ENCODE data around the gene WTIP. TPM values are rescaled to one million over a fixed set of nuclear protein-coding genes. Genes with fewer than 3 reads are reported as not detected.

WTIP gene
- total RNA-seq, 1 experiment from 2014 or later, result 8.4 TPM

DNA sequence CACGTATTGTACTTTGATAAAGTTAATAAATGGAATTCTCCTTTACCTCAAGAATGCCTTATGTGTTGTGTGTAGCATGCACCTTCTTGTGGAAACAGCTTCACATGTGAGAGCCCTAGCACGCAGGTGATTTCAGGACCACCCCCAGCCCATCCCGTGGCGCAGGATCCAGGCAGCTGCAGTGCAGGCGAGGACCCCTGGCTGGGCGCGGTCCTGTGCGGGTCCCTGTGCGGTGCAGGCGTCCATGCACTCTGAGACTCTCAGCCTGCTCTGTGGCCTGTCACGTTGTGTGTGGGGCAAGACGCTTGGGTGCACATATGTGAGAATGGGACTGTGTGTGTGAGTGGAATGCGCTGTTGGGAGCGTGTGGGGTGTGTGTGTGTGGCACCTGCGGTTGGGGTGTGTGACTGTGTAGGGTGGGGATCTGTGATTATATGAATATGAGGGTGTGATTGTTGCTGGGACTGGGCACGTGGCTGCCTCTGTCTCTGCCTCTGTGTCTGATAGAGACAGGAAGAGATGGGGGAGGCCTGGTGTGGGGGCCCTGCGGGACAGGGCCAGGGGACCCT lies 30.8 kb downstream of the WTIP start:
- no peak overlapping the region for H3K9ac ChIP-seq (ENCODE audit: low read length)
- ATAC-seq (no peak), DNase-seq (ENCODE audit: low read depth, low spot score) (no peak)
- RAD21 ChIA-PET (ENCODE audit: low non-redundant PET in 1 of 2, low total read pairs in 2 of 2, uncharacterized antibody in 2 of 2, unreplicated experiment in 2 of 2), result no interaction called here
- no peaks in the 10 kb centered on the region for H3K4me1 ChIP-seq (ENCODE audit: control insufficient read depth in 1 of 2, insufficient read depth in 2 of 2, low read length in 2 of 2)
- TF ChIP-seq SRF (IDR thresholded peaks at IDR 0.05; ENCODE audit: low read depth) (no peak), FOSL1 (IDR thresholded peaks at IDR 0.05; ENCODE audit: low read depth) (no peak), CBX3 (IDR thresholded peaks at IDR 0.05; ENCODE audit: low read depth) (no peak), ZNF274 (IDR thresholded peaks at IDR 0.05; ENCODE audit: low read depth, low read length) (no peak), JUND (IDR thresholded peaks at IDR 0.05) (no peak), POLR2AphosphoS5 (IDR thresholded peaks at IDR 0.05; ENCODE audit: low read depth, low read length) (no peak), ELF1 (IDR thresholded peaks at IDR 0.05; ENCODE audit: borderline replicate concordance, low read depth) (no peak)
- TF ChIP-seq, protein P1, sequence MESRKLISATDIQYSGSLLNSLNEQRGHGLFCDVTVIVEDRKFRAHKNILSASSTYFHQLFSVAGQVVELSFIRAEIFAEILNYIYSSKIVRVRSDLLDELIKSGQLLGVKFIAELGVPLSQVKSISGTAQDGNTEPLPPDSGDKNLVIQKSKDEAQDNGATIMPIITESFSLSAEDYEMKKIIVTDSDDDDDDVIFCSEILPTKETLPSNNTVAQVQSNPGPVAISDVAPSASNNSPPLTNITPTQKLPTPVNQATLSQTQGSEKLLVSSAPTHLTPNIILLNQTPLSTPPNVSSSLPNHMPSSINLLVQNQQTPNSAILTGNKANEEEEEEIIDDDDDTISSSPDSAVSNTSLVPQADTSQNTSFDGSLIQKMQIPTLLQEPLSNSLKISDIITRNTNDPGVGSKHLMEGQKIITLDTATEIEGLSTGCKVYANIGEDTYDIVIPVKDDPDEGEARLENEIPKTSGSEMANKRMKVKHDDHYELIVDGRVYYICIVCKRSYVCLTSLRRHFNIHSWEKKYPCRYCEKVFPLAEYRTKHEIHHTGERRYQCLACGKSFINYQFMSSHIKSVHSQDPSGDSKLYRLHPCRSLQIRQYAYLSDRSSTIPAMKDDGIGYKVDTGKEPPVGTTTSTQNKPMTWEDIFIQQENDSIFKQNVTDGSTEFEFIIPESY (IDR thresholded peaks at IDR 0.05; ENCODE audit: extremely low read depth, insufficient replicate concordance, low read length), result no peak
- H3K4me2 ChIP-seq (ENCODE audit: low read length), result no peak overlapping the region
- peaks cover 4% of the 10 kb centered on the region; the same call in 1 of the 2 replicates for H3K27me3 ChIP-seq (ENCODE audit: insufficient read depth, low read length)
- POLR2A ChIA-PET, result no interaction called here
- intact Hi-C loops (cut with micrococcal nuclease), result no loop called here
- no peaks in the 10 kb centered on the region for H3K36me3 ChIP-seq (ENCODE audit: control insufficient read depth in 1 of 2, insufficient read depth in 2 of 2, low read length in 2 of 2)
- H4K20me1 ChIP-seq (ENCODE audit: insufficient read depth), result no peaks in the 10 kb centered on the region
- CTCF ChIA-PET, result no interaction called here
- H3K4me3 ChIP-seq (replicated peaks in 1 of 2; ENCODE audit: low read depth in 1 of 2, low read length in 2 of 2), result no peak overlapping the region
- H3K9me3 ChIP-seq (ENCODE audit: control insufficient read depth in 1 of 2, insufficient read depth in 1 of 2, low read depth in 1 of 2, low read length in 2 of 2), result peaks cover 0 to 6% of the 10 kb centered on the region in 2 experiments; a peak in 1 of 4 replicates
- no peaks in the 10 kb centered on the region for H3K79me2 ChIP-seq (ENCODE audit: insufficient read depth, low read length)
- H3K27ac ChIP-seq (ENCODE audit: low read depth, low read length), result no peak overlapping the region
- no peak overlapping the region for H2AFZ ChIP-seq (ENCODE audit: low read depth, low read length, poor library complexity, severe bottlenecking)
- H3K9me2 ChIP-seq (ENCODE audit: insufficient read depth), result no peaks in the 10 kb centered on the region
- no TSS peak for BruUV-seq (replicated peaks)

DNA sequence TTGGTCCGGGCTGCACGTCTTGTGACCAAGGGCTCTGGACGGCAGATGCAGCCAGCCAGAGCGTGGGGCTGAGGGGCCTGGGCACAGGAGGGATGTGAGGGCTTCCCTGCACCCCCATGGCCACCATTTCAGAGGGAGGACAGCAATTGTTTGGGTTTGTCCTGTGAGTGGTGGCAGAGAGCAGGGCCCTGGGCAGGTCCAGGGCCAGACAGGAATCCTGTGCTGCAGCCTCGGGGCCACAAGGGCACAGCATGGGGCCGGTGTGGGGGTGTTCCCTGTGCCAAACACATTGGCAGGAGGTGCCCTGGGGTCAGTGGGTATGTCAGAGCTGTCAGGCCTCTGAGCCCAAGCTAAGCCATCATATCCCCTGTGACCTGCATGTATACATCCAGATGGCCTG lies 32.2 kb downstream of the WTIP start:
- Histone ChIP-seq H2AFZ (ENCODE audit: low read depth, low read length, poor library complexity, severe bottlenecking) (no peak overlapping the region), H3K4me1 (ENCODE audit: control insufficient read depth in 1 of 2, insufficient read depth in 2 of 2, low read length in 2 of 2) (no peaks in the 10 kb centered on the region), H3K27me3 (ENCODE audit: insufficient read depth, low read length) (peaks cover 4% of the 10 kb centered on the region; the same call in 1 of the 2 replicates), H3K9me2 (ENCODE audit: insufficient read depth) (no peaks in the 10 kb centered on the region), H3K27ac (ENCODE audit: low read depth, low read length) (no peak overlapping the region), H3K36me3 (ENCODE audit: control insufficient read depth in 1 of 2, insufficient read depth in 2 of 2, low read length in 2 of 2) (no peaks in the 10 kb centered on the region), H4K20me1 (ENCODE audit: insufficient read depth) (no peaks in the 10 kb centered on the region), H3K9ac (ENCODE audit: low read length) (no peak overlapping the region), H3K4me2 (ENCODE audit: low read length) (no peak overlapping the region), H3K9me3 (ENCODE audit: control insufficient read depth in 1 of 2, insufficient read depth in 1 of 2, low read depth in 1 of 2, low read length in 2 of 2) (peaks cover 0 to 6% of the 10 kb centered on the region in 2 experiments; a peak in 1 of 4 replicates), H3K79me2 (ENCODE audit: insufficient read depth, low read length) (no peaks in the 10 kb centered on the region), H3K4me3 (replicated peaks in 1 of 2; ENCODE audit: low read depth in 1 of 2, low read length in 2 of 2) (no peak overlapping the region)
- ChIA-PET RAD21 (ENCODE audit: low non-redundant PET in 1 of 2, low total read pairs in 2 of 2, uncharacterized antibody in 2 of 2, unreplicated experiment in 2 of 2) (no interaction called here), CTCF (no interaction called here), POLR2A (no interaction called here)
- TF ChIP-seq, protein P2, sequence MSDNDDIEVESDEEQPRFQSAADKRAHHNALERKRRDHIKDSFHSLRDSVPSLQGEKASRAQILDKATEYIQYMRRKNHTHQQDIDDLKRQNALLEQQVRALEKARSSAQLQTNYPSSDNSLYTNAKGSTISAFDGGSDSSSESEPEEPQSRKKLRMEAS (IDR thresholded peaks at IDR 0.05), result no peak
- TF ChIP-seq POLR2A (IDR thresholded peaks at IDR 0.05; ENCODE audit: borderline replicate concordance, extremely low read depth, insufficient read depth, insufficient read length), result no peak
- TF ChIP-seq FOSL1 (IDR thresholded peaks at IDR 0.05; ENCODE audit: low read depth), result no peak
- no peak for TF ChIP-seq CBX3 (IDR thresholded peaks at IDR 0.05; ENCODE audit: low read depth)
- TF ChIP-seq JUND (IDR thresholded peaks at IDR 0.05), result no peak
- no peak for ATAC-seq
- DNase-seq (ENCODE audit: low read depth, low spot score), result no peak
- no TSS peak for BruUV-seq (replicated peaks)
- intact Hi-C loops (cut with micrococcal nuclease), result no loop called here

All from HCT116 (cell line).